Ectodermal cell (in vitro differentiated cells): ENCODE results near the gene METAP2.

Experiments
- H3K27ac ChIP-seq: 2 replicates; pipeline ENCODE4 v1.7.0; 2013; ENCODE audit warnings: mild to moderate bottlenecking, low read depth, low read length; ENCODE audit not compliant: insufficient read depth, poor library complexity, severe bottlenecking
- H3K27me3 ChIP-seq: 2 replicates; pipeline ENCODE4 v1.7.0; 2013; ENCODE audit warnings: mild to moderate bottlenecking, low read length; ENCODE audit not compliant: insufficient read depth, control insufficient read depth, poor library complexity, severe bottlenecking
- H3K36me3 ChIP-seq: one replicate; pipeline ENCODE4 v1.7.0; 2013; ENCODE audit warnings: low read length; ENCODE audit not compliant: control insufficient read depth, insufficient read depth
- H3K4me1 ChIP-seq: one replicate; pipeline ENCODE4 v1.7.0; 2013; ENCODE audit warnings: low read length; ENCODE audit not compliant: control insufficient read depth, insufficient read depth
- H3K4me3 ChIP-seq: 2 replicates; pipeline ENCODE4 v1.7.0; 2013; ENCODE audit warnings: low read depth, low read length, control low read depth; ENCODE audit not compliant: insufficient read depth
- H3K9me3 ChIP-seq: 2 replicates; pipeline ENCODE4 v1.7.0; 2013; ENCODE audit warnings: mild to moderate bottlenecking, low read length, moderate library complexity; ENCODE audit not compliant: control insufficient read depth
- WGBS, 2 experiments: methylation state at CpG; one replicate each; pipeline ENCODE4 v1.1.7; 2013; ENCODE audit warnings: missing lambda C conversion rate in 2 of 2; 5-methylcytosine and 5-hydroxymethylcytosine counted together

METAP2 gene

GRCh38 chr12:95557625-95558024 is 83.7 kb downstream of the METAP2 start:
- H3K4me3 ChIP-seq, result no peak overlapping the region
- H3K27me3 ChIP-seq, result no peaks in the 10 kb centered on the region
- no peaks in the 10 kb centered on the region for H3K9me3 ChIP-seq
- no peaks in the 10 kb centered on the region for H3K36me3 ChIP-seq
- WGBS, 2 experiments, result 67 to 100% methylated on average over 1 of the region's 1 CpG
- no peaks in the 10 kb centered on the region for H3K4me1 ChIP-seq
- no peak overlapping the region for H3K27ac ChIP-seq
